ENCODE results near the gene SLC35E3. TPM values are rescaled to one million over a fixed set of nuclear protein-coding genes. Genes with fewer than 3 reads are reported as not detected.
A peak's percentile ranks its signal among the peaks of the same experiment; 100 is the strongest.

The SLC35E3 gene
- total and polyA plus RNA-seq, 2 of the 13 experiments (the other 11 are each of a cell fraction or from before 2014, with no cell fraction given): 13.0 to 22.1 TPM

GRCh38 chr12:68812553-68813241 lies 66.7 kb downstream of the SLC35E3 start:
- ATAC-seq (no peak), DNase-seq (ENCODE audit: low spot score) (no peak), FAIRE-seq (no peak)
- ChIA-PET POLR2A (interaction anchor here (0.9 to 8.3 kb wide), 5 partner anchors 9 to 66 kb away, joined by 3 to 54 read pairs (median 5); partner anchors contain the start of gene SLC35E3), CTCF (ENCODE audit: low intra/inter-chr PET ratio, low total read pairs) (no interaction called here)
- no TSS peak for BruUV-seq (replicated peaks)
- Histone ChIP-seq H3K27me3 (ENCODE audit: control insufficient read depth in 1 of 2, insufficient read depth in 2 of 2, low read length in 2 of 2) (no peaks in the 10 kb centered on the region; a peak in 1 of 5 replicates), H3K36me3 (replicated peaks in 1 of 2; ENCODE audit: control insufficient read depth in 1 of 2, insufficient read depth in 2 of 2, low read length in 2 of 2) (peaks cover 3 to 43% of the 10 kb centered on the region in 2 experiments), H3K9ac (ENCODE audit: insufficient read depth, low read depth, low read length) (peak overlapping the region; percentile 58), H3K79me2 (ENCODE audit: insufficient read depth, low read length) (peaks cover 91% of the 10 kb centered on the region), H3K4me2 (ENCODE audit: low read depth, low read length) (peak overlapping the region; percentile 76), H4K20me1 (ENCODE audit: insufficient read depth, low read length) (peaks cover 64% of the 10 kb centered on the region), H3K9me3 (ENCODE audit: low read length) (no peaks in the 10 kb centered on the region), H3K27ac (ENCODE audit: extremely low read length, insufficient read depth, low read length) (no peak overlapping the region), H2AFZ (ENCODE audit: low read length) (no peak overlapping the region), H3K4me3 (replicated peaks in 1 of 3; ENCODE audit: insufficient read depth in 1 of 3, low read depth in 2 of 3, low read length in 3 of 3) (peak overlapping the region; percentile 82 to 94 (median 88)), H3K4me1 (ENCODE audit: insufficient read depth, low read length) (peaks cover 54% of the 10 kb centered on the region)
- TF ChIP-seq ZNF121 (CRISPR knock-in tag; IDR thresholded peaks at IDR 0.05): no peak
- peak; percentile 30 for TF ChIP-seq ASH2L (IDR thresholded peaks at IDR 0.05; ENCODE audit: insufficient read length, low read depth, low read length)
- 0 out of 2 replicates have a peak, but pooled peaks have one; percentile 10 for TF ChIP-seq MLLT10 (CRISPR knock-in tag; IDR thresholded peaks at IDR 0.05)
- TF ChIP-seq RBFOX2 (IDR thresholded peaks at IDR 0.05; ENCODE audit: low read depth, low read length): peak; percentile 67; the same call in 1 of the 2 replicates
- TF ChIP-seq ZNF34 (CRISPR knock-in tag; IDR thresholded peaks at IDR 0.05; ENCODE audit: borderline replicate concordance): no peak
- TF ChIP-seq CHD2 (IDR thresholded peaks at IDR 0.05; ENCODE audit: low read depth, low read length): no peak
- TF ChIP-seq RBM22 (optimal IDR thresholded peaks at IDR 0.05; ENCODE audit: low read length): peak; percentile 59
- TF ChIP-seq ZBTB38 (CRISPR knock-in tag; IDR thresholded peaks at IDR 0.05): no peak
- no peak for TF ChIP-seq ZEB1 (IDR thresholded peaks at IDR 0.05; ENCODE audit: insufficient replicate concordance, low read depth)
- in situ Hi-C loops (cut with HindIII; ENCODE audit: extremely low pct_ligation_motif_present, low pct_unique_long_range_greater_than_20kb) (no loop called here), intact Hi-C loops (cut with micrococcal nuclease; ENCODE audit: unreplicated experiment) (no loop called here)
- 0% methylated on average over 1 of the region's 1 CpG for WGBS (ENCODE audit: low lambda C conversion rate)

Measured in HepG2 (cell line).